GM12892 (cell line): ENCODE measurements around the gene MICAL3.

Experiments
- POLR2A ChIP-seq: IDR thresholded peaks from 2 replicates; pipeline ENCODE4 v1.6.1; 2011; ENCODE audit warnings: low read depth, low read length, control low read depth
- POLR2AphosphoS5 ChIP-seq: IDR thresholded peaks from 2 replicates; pipeline ENCODE4 v1.6.1; 2011; ENCODE audit warnings: low read depth, low read length, control low read depth

DNA sequence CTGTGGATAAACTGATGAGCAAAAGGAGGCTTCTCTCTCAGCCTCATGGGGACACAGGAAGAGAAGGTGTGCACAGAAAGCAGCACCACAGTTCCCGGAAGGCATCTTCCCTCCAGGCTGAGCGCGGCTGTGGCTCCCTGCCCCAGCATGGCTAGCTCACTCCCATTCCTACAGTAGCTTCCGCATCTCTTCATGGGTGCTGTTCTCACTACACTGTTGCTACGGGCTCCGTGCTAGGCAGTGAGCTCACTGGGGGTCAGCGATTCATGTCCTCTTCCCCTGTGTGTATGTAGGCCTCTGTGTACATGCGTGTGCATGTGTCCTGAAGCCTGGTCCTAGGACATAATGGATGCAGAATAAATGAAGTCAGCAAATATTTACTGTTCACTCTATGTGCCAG, 64.3 kb downstream of the MICAL3 start:
- no peak for TF ChIP-seq POLR2A
- TF ChIP-seq POLR2AphosphoS5: no peak
